Right lobe of liver (tissue), 4 donors: ENCODE results near the gene CBL.

ENCODE experiments used
- POLR2A ChIP-seq: fragments of 450-650 bp; IDR thresholded peaks from one replicate; pipeline ENCODE4 v1.6.1; 2017; ENCODE audit warnings: antibody characterized with exemption, mild to moderate bottlenecking
- TF ChIP-seq, protein P1 (sequence below), 4 donors: fragments of 200-600 bp in 3 of 4; fragments of 450-650 bp in 1 of 4; IDR thresholded peaks; one replicate each; pipeline versions ENCODE4 v1.5.1 to v1.8.0; 2016 to 2022; ENCODE audit warnings: antibody characterized with exemption in 4 of 4, mild to moderate bottlenecking in 2 of 4
- donor health status: DM: no; HTN: no; CAD: no.
- donor health status: DM: no; HTN: no; CAD: no.
- donor health status: DM: no; HTN: yes; CAD: no.

DNA sequence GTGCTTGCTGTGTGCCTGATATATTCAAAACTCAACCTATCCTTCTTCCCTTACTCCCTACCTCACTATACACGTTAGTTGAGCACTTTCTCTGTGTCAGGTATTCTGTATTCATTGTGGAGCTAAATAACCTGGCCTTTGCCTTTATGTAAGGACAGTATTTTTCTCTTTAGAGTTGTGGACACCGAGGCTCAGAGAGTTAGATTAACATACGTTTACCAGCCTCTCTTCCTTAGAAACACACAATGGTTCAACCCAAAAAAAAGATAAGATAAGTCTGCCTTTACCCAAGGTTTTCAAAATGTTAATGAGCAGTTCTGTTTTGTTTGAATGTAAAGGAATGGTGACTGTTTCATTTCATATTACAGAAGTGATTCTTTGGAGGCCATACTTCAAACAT, 45.0 kb downstream of the CBL start:
- TF ChIP-seq, protein P1, sequence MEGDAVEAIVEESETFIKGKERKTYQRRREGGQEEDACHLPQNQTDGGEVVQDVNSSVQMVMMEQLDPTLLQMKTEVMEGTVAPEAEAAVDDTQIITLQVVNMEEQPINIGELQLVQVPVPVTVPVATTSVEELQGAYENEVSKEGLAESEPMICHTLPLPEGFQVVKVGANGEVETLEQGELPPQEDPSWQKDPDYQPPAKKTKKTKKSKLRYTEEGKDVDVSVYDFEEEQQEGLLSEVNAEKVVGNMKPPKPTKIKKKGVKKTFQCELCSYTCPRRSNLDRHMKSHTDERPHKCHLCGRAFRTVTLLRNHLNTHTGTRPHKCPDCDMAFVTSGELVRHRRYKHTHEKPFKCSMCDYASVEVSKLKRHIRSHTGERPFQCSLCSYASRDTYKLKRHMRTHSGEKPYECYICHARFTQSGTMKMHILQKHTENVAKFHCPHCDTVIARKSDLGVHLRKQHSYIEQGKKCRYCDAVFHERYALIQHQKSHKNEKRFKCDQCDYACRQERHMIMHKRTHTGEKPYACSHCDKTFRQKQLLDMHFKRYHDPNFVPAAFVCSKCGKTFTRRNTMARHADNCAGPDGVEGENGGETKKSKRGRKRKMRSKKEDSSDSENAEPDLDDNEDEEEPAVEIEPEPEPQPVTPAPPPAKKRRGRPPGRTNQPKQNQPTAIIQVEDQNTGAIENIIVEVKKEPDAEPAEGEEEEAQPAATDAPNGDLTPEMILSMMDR (IDR thresholded peaks at IDR 0.05) = no peak
- no peak for TF ChIP-seq POLR2A
